Astrocyte of the spinal cord (primary cell): ENCODE results near the gene ZBTB11.
A peak's percentile ranks its signal among the peaks of the same experiment; 100 is the strongest.

Experiments
- DNase-seq: peaks from one replicate; pipeline ENCODE4 v3.0.0; 2011; ENCODE audit warnings: low read depth, low spot score
- H3K4me3 ChIP-seq: 2 replicates; pipeline ENCODE4 v1.5.1; 2011; ENCODE audit warnings: low read depth, mild to moderate bottlenecking, low read length, moderate library complexity
- CTCF ChIP-seq: IDR thresholded peaks from 2 replicates; pipeline ENCODE4 v1.5.1; 2012; ENCODE audit warnings: low read depth, mild to moderate bottlenecking, low read length, inconsistent platforms
- in situ Hi-C: cut with HindIII; loops from 2 replicates; pipeline ENCODE4 v1.10.0; 2017; ENCODE audit warnings: low sequenced_read_pairs

ZBTB11 gene

DNA sequence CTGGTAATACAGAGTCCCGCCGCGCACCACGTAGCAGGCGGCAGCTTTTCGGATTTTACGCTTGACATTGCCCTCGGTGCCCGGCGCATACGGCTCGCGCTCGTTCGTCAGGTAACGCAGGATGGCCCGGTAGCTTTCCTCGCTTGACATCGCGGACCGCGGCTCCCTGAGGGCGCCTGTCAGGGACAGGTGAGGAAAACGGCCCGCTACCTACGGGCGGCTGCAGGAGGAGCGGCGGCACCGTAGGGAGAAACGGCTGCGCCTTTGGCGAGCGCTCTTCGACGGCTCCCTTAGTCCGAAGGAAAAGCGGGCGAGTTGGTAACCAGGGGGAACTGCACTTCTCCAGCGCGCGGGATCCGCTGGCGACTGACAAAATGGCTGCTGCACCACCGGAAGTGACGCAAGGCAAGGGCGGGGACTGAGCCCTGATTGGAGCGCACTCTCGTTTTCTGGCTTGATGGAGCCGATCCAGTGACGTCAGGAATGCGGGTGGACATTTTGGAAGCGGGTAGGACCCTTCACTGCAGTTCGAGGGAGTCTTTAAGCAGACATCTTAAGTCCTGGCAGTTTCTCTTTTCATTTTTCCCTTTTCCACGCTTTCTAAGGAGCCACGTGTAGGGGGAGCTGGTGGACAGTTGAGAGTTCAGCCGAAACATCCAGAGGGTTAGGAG, at the start of gene ZBTB11:
Gene ZBTB11 (minus strand): TSS at position 368 of the 671 bp plus-strand sequence. CDS start 218 bp downstream, at position 150.
- peak; percentile 100 for DNase-seq
- in situ Hi-C loops, result no loop called here
- peak; percentile 67 for TF ChIP-seq CTCF
- peak within 1 kb of the TSS; percentile 98 for H3K4me3 ChIP-seq

- TF ChIP-seq CTCF, result no peak
- in situ Hi-C loops, result no loop called here
- no peak for DNase-seq
- H3K4me3 ChIP-seq, result peak overlapping the region; percentile 86
Observed at GRCh38 chr3:101725890-101726275, 49.0 kb upstream of the ZBTB11 start.

- in situ Hi-C loops, result no loop called here
- no peak for TF ChIP-seq CTCF
- H3K4me3 ChIP-seq, result peak overlapping the region; percentile 86
- peak; percentile 29 for DNase-seq
Observed at GRCh38 chr3:101725194-101725889, 48.4 kb upstream of the ZBTB11 start.

DNA sequence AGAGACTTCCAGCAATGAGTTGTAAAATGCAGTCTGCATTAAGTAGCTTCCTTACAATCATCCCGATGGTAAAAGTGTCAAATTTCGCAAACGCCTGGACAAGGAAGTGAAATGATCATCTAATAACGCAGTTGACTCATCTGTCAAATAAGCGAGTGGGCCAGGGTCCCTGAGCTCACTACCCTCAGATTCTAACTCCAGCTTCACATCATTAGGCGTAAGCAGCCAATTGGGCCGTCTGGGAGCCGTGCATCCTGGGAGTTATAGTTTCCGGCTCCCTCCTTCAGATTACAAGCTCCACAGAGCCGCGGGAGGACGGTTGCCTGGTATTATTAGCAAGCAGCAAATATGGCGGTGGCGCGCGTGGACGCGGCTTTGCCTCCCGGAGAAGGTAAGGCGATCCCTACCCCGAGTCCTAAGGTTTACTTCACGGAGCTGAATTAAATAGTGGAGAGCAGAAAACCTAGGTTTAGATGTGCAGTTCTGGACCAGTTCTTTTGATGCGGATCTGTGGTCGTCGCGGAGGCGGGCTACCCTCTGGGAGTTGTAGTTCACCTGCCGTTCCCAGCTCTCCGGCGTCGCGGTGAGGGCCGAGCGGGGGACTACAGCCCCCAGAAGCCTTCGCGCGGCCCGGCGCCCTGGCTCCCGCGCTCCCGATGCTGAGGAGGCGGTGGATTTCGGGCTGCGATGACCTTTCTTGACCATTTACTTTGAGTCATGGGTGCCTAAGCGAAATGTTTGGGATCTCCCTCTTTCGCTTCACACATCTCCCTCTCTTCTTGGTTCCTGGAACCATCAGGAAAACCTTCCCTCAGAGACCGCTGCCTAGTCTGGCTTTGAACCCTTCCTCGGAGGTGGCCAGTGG, 47.6 kb upstream of the ZBTB11 start, which contains the start of gene CEP97:
Gene CEP97 (plus strand): TSS at position 286 of the 865 bp plus-strand sequence. CDS start 63 bp downstream, at position 349.
- H3K4me3 ChIP-seq, result peak within 1 kb of the TSS; percentile 86
- peak; percentile 96 for DNase-seq
- no peak for TF ChIP-seq CTCF
- in situ Hi-C loops, result no loop called here

GRCh38 chr3:101722394-101723173, 45.7 kb upstream of the ZBTB11 start:
- DNase-seq, result no peak
- H3K4me3 ChIP-seq, result no peak overlapping the region
- no peak for TF ChIP-seq CTCF
- in situ Hi-C loops, result no loop called here
